ENCODE measurements around the gene OSBPL10.

OSBPL10 gene

DNA sequence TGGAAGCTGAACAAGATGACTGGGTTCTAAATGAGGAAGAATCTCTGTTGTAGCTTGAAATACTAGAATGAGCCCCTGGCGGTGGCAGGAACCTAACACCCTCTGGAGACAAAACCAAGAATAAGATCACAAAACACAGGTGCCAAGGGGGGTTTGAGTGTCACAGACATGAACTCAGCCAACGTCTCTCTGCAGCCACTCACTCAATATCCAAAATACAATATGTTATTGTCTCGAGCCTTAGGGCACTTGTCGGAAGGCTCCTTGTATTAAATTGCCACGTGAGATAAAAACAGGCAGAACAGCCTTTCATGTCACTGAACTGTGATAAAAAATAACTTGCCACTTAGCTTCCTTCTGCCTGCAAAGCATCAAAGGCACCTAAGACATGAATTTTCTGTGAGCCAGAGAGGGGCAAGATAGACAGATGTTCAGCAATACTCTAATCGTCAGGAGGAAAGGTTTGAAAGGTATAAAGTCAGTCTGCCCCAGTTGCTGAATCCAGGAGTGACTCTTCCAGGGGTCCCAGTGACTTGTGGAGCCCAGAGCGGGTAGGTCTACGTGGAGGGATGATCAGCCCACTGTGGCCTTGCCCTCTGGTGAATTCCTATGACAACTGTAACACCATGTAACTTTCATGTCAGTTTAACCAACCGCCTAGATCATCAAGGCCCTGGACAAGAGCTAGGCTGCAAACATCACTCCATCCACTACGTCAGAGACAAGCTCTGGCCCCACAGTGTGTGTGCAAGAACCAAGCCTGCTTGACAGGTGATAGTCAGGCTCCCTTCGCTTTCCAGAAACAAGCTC lies 165.2 kb downstream of the OSBPL10 start:
- H3K4me3 ChIP-seq (ENCODE audit: low read depth, low read length), result no peak overlapping the region
- H2AK5ac ChIP-seq (ENCODE audit: low read length), result no peak overlapping the region
- no peak overlapping the region for H3K23ac ChIP-seq (ENCODE audit: low read length)
- H3K14ac ChIP-seq (ENCODE audit: low read length), result no peak overlapping the region
- H3K27ac ChIP-seq (ENCODE audit: low read depth, low read length), result no peak overlapping the region
- H2BK120ac ChIP-seq (ENCODE audit: insufficient read depth, low read length, poor library complexity), result no peak overlapping the region
- no peaks in the 10 kb centered on the region for H3K79me2 ChIP-seq (ENCODE audit: control insufficient read depth, insufficient read depth, low read length, poor library complexity)
- DNase-seq, result no peak
- H4K8ac ChIP-seq (ENCODE audit: low read depth, low read length), result no peak overlapping the region
- no peaks in the 10 kb centered on the region for H3K27me3 ChIP-seq (ENCODE audit: insufficient read depth, low read length)
- no peak overlapping the region for H3K18ac ChIP-seq (ENCODE audit: low read length)
- no peaks in the 10 kb centered on the region for H3K79me1 ChIP-seq (ENCODE audit: low read length)
- H3K9ac ChIP-seq (ENCODE audit: low read length), result no peak overlapping the region
- no peak overlapping the region for H4K91ac ChIP-seq (ENCODE audit: low read depth, low read length)
- peaks cover 0 to 3% of the 10 kb centered on the region in 2 experiments for H3K36me3 ChIP-seq (ENCODE audit: control insufficient read depth in 1 of 2, insufficient read depth in 2 of 2, low read length in 2 of 2)
- no CpG with 5 or more reads among the region's 11 CpGs for WGBS (ENCODE audit: extremely low coverage, insufficient coverage, insufficient read length)
- no peak overlapping the region for H4K12ac ChIP-seq (ENCODE audit: low read depth, low read length)
- no peak overlapping the region for H2AFZ ChIP-seq (ENCODE audit: insufficient read depth, low read length, poor library complexity)
- no peak overlapping the region for H2BK12ac ChIP-seq (ENCODE audit: low read length)
- H3K4me1 ChIP-seq (ENCODE audit: control insufficient read depth in 1 of 2, insufficient read depth in 2 of 2, low read length in 2 of 2), result peaks cover 0 to 2% of the 10 kb centered on the region in 2 experiments
- no peak overlapping the region for H3K4me2 ChIP-seq (ENCODE audit: low read length)
- no peak overlapping the region for H3K4ac ChIP-seq (ENCODE audit: low read depth, low read length)
- no peaks in the 10 kb centered on the region for H3K9me3 ChIP-seq (ENCODE audit: insufficient read depth, low read depth, low read length)
- no peak overlapping the region for H2BK5ac ChIP-seq (ENCODE audit: low read depth, low read length, poor library complexity)

DNA sequence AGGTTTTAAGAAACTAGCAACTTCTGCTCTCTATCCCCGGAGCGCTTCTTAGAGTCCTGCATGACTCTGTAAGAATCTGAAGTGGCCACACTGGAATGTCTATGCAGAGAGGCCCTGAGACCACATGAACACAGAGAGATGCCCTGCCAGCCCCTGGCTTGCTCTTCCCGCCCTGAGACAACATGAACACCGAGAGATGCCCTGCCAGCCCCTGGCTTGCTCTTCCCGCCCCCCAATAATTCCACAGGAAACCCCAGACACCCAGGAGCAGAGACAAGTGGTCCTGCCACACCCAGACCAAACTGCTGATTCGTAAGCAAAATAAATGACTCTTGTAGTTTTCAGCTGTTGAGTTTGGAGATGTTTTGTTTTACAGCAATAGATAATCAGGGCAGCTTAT lies 166.1 kb downstream of the OSBPL10 start:
- Histone ChIP-seq H3K18ac (ENCODE audit: low read length) (no peak overlapping the region), H3K23ac (ENCODE audit: low read length) (no peak overlapping the region), H3K4me1 (ENCODE audit: control insufficient read depth in 1 of 2, insufficient read depth in 2 of 2, low read length in 2 of 2) (peaks cover 0 to 2% of the 10 kb centered on the region in 2 experiments), H3K9ac (ENCODE audit: low read length) (no peak overlapping the region), H4K8ac (ENCODE audit: low read depth, low read length) (no peak overlapping the region), H4K91ac (ENCODE audit: low read depth, low read length) (no peak overlapping the region), H3K4me2 (ENCODE audit: low read length) (no peak overlapping the region), H2BK5ac (ENCODE audit: low read depth, low read length, poor library complexity) (no peak overlapping the region), H3K14ac (ENCODE audit: low read length) (no peak overlapping the region), H3K4me3 (ENCODE audit: low read depth, low read length) (no peak overlapping the region), H3K36me3 (ENCODE audit: control insufficient read depth in 1 of 2, insufficient read depth in 2 of 2, low read length in 2 of 2) (peaks cover 0 to 3% of the 10 kb centered on the region in 2 experiments), H3K27me3 (ENCODE audit: insufficient read depth, low read length) (no peaks in the 10 kb centered on the region), H2AK5ac (ENCODE audit: low read length) (no peak overlapping the region), H2AFZ (ENCODE audit: insufficient read depth, low read length, poor library complexity) (no peak overlapping the region), H2BK12ac (ENCODE audit: low read length) (no peak overlapping the region), H3K4ac (ENCODE audit: low read depth, low read length) (no peak overlapping the region), H3K27ac (ENCODE audit: low read depth, low read length) (peak overlapping the region; percentile 12), H3K79me2 (ENCODE audit: control insufficient read depth, insufficient read depth, low read length, poor library complexity) (no peaks in the 10 kb centered on the region), H2BK120ac (ENCODE audit: insufficient read depth, low read length, poor library complexity) (no peak overlapping the region), H4K12ac (ENCODE audit: low read depth, low read length) (no peak overlapping the region), H3K9me3 (ENCODE audit: insufficient read depth, low read depth, low read length) (no peaks in the 10 kb centered on the region), H3K79me1 (ENCODE audit: low read length) (no peaks in the 10 kb centered on the region)
- no CpG with 5 or more reads among the region's 6 CpGs for WGBS (ENCODE audit: extremely low coverage, insufficient coverage, insufficient read length)
- no peak for DNase-seq

DNA sequence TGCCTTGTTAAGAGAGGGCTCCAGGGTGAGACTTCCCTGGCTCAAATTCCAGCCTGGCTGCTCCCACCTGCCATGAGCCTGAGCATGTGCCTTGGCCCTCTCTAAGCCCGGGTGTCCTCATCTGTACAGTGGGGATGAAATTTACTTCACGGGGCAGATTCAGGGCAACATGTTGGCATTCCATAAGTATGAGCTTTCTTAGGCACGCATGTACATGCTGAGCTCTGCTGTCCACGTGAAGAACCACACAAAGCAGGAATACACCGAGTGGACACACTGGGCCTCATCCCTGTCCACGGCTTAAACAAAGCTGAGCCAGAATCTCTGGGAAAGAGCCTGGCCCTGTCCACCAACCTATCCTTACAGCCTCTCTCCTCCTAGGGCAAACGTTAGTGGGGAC lies 167.4 kb downstream of the OSBPL10 start:
- Histone ChIP-seq H3K23ac (ENCODE audit: low read length) (no peak overlapping the region), H3K36me3 (ENCODE audit: control insufficient read depth in 1 of 2, insufficient read depth in 2 of 2, low read length in 2 of 2) (no peaks in the 10 kb centered on the region), H3K27me3 (ENCODE audit: insufficient read depth, low read length) (no peaks in the 10 kb centered on the region), H2BK12ac (ENCODE audit: low read length) (no peak overlapping the region), H3K9ac (ENCODE audit: low read length) (no peak overlapping the region), H2AK5ac (ENCODE audit: low read length) (no peak overlapping the region), H3K79me2 (ENCODE audit: control insufficient read depth, insufficient read depth, low read length, poor library complexity) (no peaks in the 10 kb centered on the region), H3K27ac (ENCODE audit: low read depth, low read length) (no peak overlapping the region), H3K4ac (ENCODE audit: low read depth, low read length) (no peak overlapping the region), H3K4me2 (ENCODE audit: low read length) (no peak overlapping the region), H2BK5ac (ENCODE audit: low read depth, low read length, poor library complexity) (no peak overlapping the region), H3K79me1 (ENCODE audit: low read length) (no peaks in the 10 kb centered on the region), H4K91ac (ENCODE audit: low read depth, low read length) (no peak overlapping the region), H2BK120ac (ENCODE audit: insufficient read depth, low read length, poor library complexity) (no peak overlapping the region), H2AFZ (ENCODE audit: insufficient read depth, low read length, poor library complexity) (no peak overlapping the region), H3K18ac (ENCODE audit: low read length) (no peak overlapping the region), H3K4me3 (ENCODE audit: low read depth, low read length) (no peak overlapping the region), H3K14ac (ENCODE audit: low read length) (no peak overlapping the region), H3K4me1 (ENCODE audit: control insufficient read depth in 1 of 2, insufficient read depth in 2 of 2, low read length in 2 of 2) (peaks cover 0 to 2% of the 10 kb centered on the region in 2 experiments), H4K12ac (ENCODE audit: low read depth, low read length) (no peak overlapping the region), H3K9me3 (ENCODE audit: insufficient read depth, low read depth, low read length) (no peaks in the 10 kb centered on the region), H4K8ac (ENCODE audit: low read depth, low read length) (no peak overlapping the region)
- WGBS (ENCODE audit: extremely low coverage, insufficient coverage, insufficient read length), result no CpG with 5 or more reads among the region's 7 CpGs
- DNase-seq, result no peak

DNA sequence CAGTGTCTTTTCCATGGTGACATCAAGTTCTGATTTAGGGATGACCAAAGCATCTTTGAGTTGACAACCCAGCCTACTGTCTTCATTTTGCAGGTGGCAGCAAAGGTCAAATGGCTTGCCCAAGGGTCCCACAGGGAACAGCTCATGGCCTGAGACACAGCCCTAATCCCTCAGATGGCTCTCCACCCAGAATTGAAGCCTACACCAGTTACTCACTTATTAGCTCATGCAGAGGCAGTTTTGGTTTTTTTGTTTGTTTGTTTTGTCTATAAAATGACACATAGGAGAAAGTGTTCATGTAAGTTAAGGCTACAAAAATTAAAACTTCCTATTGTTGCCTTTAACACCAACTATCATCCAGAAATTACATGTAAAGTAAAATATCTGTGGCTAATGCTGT lies 167.9 kb downstream of the OSBPL10 start:
- Histone ChIP-seq H4K91ac (ENCODE audit: low read depth, low read length) (no peak overlapping the region), H2AFZ (ENCODE audit: insufficient read depth, low read length, poor library complexity) (no peak overlapping the region)

More for the DNA sequence above, 167.9 kb downstream of the OSBPL10 start:
- Histone ChIP-seq H3K4me1 (ENCODE audit: control insufficient read depth in 1 of 2, insufficient read depth in 2 of 2, low read length in 2 of 2) (peaks cover 0 to 2% of the 10 kb centered on the region in 2 experiments), H3K4me2 (ENCODE audit: low read length) (no peak overlapping the region), H3K9me3 (ENCODE audit: insufficient read depth, low read depth, low read length) (no peaks in the 10 kb centered on the region), H3K36me3 (ENCODE audit: control insufficient read depth in 1 of 2, insufficient read depth in 2 of 2, low read length in 2 of 2) (no peaks in the 10 kb centered on the region), H3K23ac (ENCODE audit: low read length) (no peak overlapping the region), H3K14ac (ENCODE audit: low read length) (no peak overlapping the region), H2BK5ac (ENCODE audit: low read depth, low read length, poor library complexity) (no peak overlapping the region), H3K4me3 (ENCODE audit: low read depth, low read length) (no peak overlapping the region), H3K79me2 (ENCODE audit: control insufficient read depth, insufficient read depth, low read length, poor library complexity) (no peaks in the 10 kb centered on the region), H4K12ac (ENCODE audit: low read depth, low read length) (no peak overlapping the region), H4K8ac (ENCODE audit: low read depth, low read length) (no peak overlapping the region), H3K79me1 (ENCODE audit: low read length) (no peaks in the 10 kb centered on the region), H3K9ac (ENCODE audit: low read length) (no peak overlapping the region), H3K27me3 (ENCODE audit: insufficient read depth, low read length) (no peaks in the 10 kb centered on the region), H2BK12ac (ENCODE audit: low read length) (no peak overlapping the region), H3K27ac (ENCODE audit: low read depth, low read length) (no peak overlapping the region), H3K18ac (ENCODE audit: low read length) (no peak overlapping the region), H2BK120ac (ENCODE audit: insufficient read depth, low read length, poor library complexity) (no peak overlapping the region), H3K4ac (ENCODE audit: low read depth, low read length) (no peak overlapping the region), H2AK5ac (ENCODE audit: low read length) (no peak overlapping the region)
- DNase-seq, result no peak
